H9 (cell line): Measurements from ENCODE around the gene HEPH. TPM values are rescaled to one million over a fixed set of nuclear protein-coding genes. Genes with fewer than 3 reads are reported as not detected.

Source experiments
- DNase-seq: peaks from one replicate; pipeline ENCODE4 v3.0.0-alpha.2; 2017
- H2AFZ ChIP-seq: one replicate; pipeline ENCODE4 v1.6.1; 2013; ENCODE audit warnings: mild to moderate bottlenecking, low read length, control low read depth, moderate library complexity
- H2AK5ac ChIP-seq: 2 replicates; pipeline ENCODE4 v1.6.1; 2013; ENCODE audit warnings: low read length, control low read depth, mixed read lengths; ENCODE audit not compliant: insufficient read length
- H2BK120ac ChIP-seq: one replicate; pipeline ENCODE4 v1.6.1; 2013; ENCODE audit warnings: low read depth, mild to moderate bottlenecking, low read length, control low read depth, inconsistent platforms; ENCODE audit not compliant: poor library complexity, severe bottlenecking
- H2BK12ac ChIP-seq: 2 replicates; pipeline ENCODE4 v1.6.1; 2013; ENCODE audit warnings: low read length, control low read depth, mixed read lengths, low read depth; ENCODE audit not compliant: insufficient read length
- H2BK15ac ChIP-seq: 2 replicates; pipeline ENCODE4 v1.6.1; 2013; ENCODE audit warnings: low read depth, low read length, control low read depth
- H2BK20ac ChIP-seq: one replicate; pipeline ENCODE4 v1.6.1; 2013; ENCODE audit warnings: low read depth, mild to moderate bottlenecking, low read length, control low read depth, inconsistent platforms; ENCODE audit not compliant: poor library complexity, severe bottlenecking
- H2BK5ac ChIP-seq: 2 replicates; pipeline ENCODE4 v1.6.1; 2013; ENCODE audit warnings: low read length, control low read depth, mixed read lengths; ENCODE audit not compliant: insufficient read length
- H3K14ac ChIP-seq: 2 replicates; pipeline ENCODE4 v1.6.1; 2013; ENCODE audit warnings: low read length, control low read depth; ENCODE audit not compliant: insufficient read depth
- H3K18ac ChIP-seq: 2 replicates; pipeline ENCODE4 v1.6.1; 2013; ENCODE audit warnings: low read depth, mild to moderate bottlenecking, mixed read lengths, low read length, control low read depth; ENCODE audit not compliant: insufficient read length
- H3K23ac ChIP-seq: 2 replicates; pipeline ENCODE4 v1.6.1; 2013; ENCODE audit warnings: low read length, control low read depth, mixed read lengths, low read depth; ENCODE audit not compliant: insufficient read length
- H3K23me2 ChIP-seq: 2 replicates; pipeline ENCODE4 v1.6.1; 2013; ENCODE audit warnings: low read depth, mild to moderate bottlenecking, mixed read lengths, low read length, control low read depth; ENCODE audit not compliant: insufficient read length, poor library complexity, severe bottlenecking
- H3K27ac ChIP-seq: 2 replicates; pipeline ENCODE4 v1.5.1; 2013; ENCODE audit warnings: low read length, control low read depth, mixed read lengths, low read depth; ENCODE audit not compliant: insufficient read length
- H3K27me3 ChIP-seq: 2 replicates; pipeline ENCODE4 v1.6.1; 2013; ENCODE audit warnings: low read length, control low read depth, inconsistent platforms; ENCODE audit not compliant: insufficient read depth
- H3K4ac ChIP-seq: 2 replicates; pipeline ENCODE4 v1.6.1; 2013; ENCODE audit warnings: low read depth, mild to moderate bottlenecking, control low read depth, inconsistent platforms, low read length, moderate library complexity
- H3K4me1 ChIP-seq: 2 replicates; pipeline ENCODE4 v1.6.1; 2013; ENCODE audit warnings: low read length, control low read depth, inconsistent platforms; ENCODE audit not compliant: insufficient read depth
- H3K4me2 ChIP-seq: 2 replicates; pipeline ENCODE4 v1.6.1; 2013; ENCODE audit warnings: low read length, control low read depth, mixed read lengths; ENCODE audit not compliant: insufficient read length, insufficient read depth
- H3K56ac ChIP-seq: 2 replicates; pipeline ENCODE4 v1.6.1; 2013; ENCODE audit warnings: low read depth, mild to moderate bottlenecking, mixed read lengths, low read length, control low read depth; ENCODE audit not compliant: insufficient read length
- H3K79me1 ChIP-seq: 2 replicates; pipeline ENCODE4 v1.6.1; 2013; ENCODE audit warnings: low read depth, mild to moderate bottlenecking, moderate library complexity, low read length, control low read depth, inconsistent platforms; ENCODE audit not compliant: insufficient read depth, poor library complexity, severe bottlenecking
- H3K79me2 ChIP-seq: 2 replicates; pipeline ENCODE4 v1.6.1; 2013; ENCODE audit warnings: low read length, control low read depth, inconsistent platforms; ENCODE audit not compliant: insufficient read depth
- H3K9ac ChIP-seq: 2 replicates; pipeline ENCODE4 v1.6.1; 2013; ENCODE audit warnings: low read length, control low read depth, mixed read lengths; ENCODE audit not compliant: insufficient read length; ENCODE audit errors: extremely low read depth
- H3K9me3 ChIP-seq: one replicate; pipeline ENCODE4 v1.6.1; 2013; ENCODE audit warnings: low read depth, low read length, inconsistent platforms; ENCODE audit not compliant: control insufficient read depth
- H3T11ph ChIP-seq: one replicate; pipeline ENCODE4 v1.6.1; 2013; ENCODE audit warnings: mild to moderate bottlenecking, low read length, control low read depth, inconsistent platforms
- H4K20me1 ChIP-seq: one replicate; pipeline ENCODE4 v1.6.1; 2013; ENCODE audit not compliant: control insufficient read depth, insufficient read length, insufficient read depth
- H4K5ac ChIP-seq: 2 replicates; pipeline ENCODE4 v1.6.1; 2013; ENCODE audit warnings: low read depth, mild to moderate bottlenecking, mixed read lengths, low read length, control low read depth; ENCODE audit not compliant: insufficient read length
- H4K8ac ChIP-seq: replicated peaks from 2 replicates; pipeline ENCODE4 v1.6.1; 2013; ENCODE audit warnings: low read length, control low read depth, mixed read lengths, low read depth; ENCODE audit not compliant: insufficient read length
- H4K91ac ChIP-seq: 2 replicates; pipeline ENCODE4 v1.6.1; 2013; ENCODE audit warnings: low read depth, mild to moderate bottlenecking, moderate library complexity, mixed read lengths, low read length, control low read depth; ENCODE audit not compliant: insufficient read length
- H3K27ac Mint-ChIP-seq, 3 experiments: 2 replicates in 2 of 3; 3 replicates in 1 of 3; pipeline ENCODE4 v1.8.0; 2020 to 2021; ENCODE audit warnings: mixed read lengths in 3 of 3, mild to moderate bottlenecking in 1 of 3, moderate library complexity in 1 of 3
- H3K27me3 Mint-ChIP-seq: 2 replicates; pipeline ENCODE4 v1.8.0; 2021; ENCODE audit warnings: low read depth, mild to moderate bottlenecking, moderate library complexity, mixed read lengths
- H3K36me3 Mint-ChIP-seq, 3 experiments: 2 replicates in 2 of 3; 3 replicates in 1 of 3; pipeline ENCODE4 v1.8.0; 2020 to 2021; ENCODE audit warnings: low read depth in 3 of 3, mixed read lengths in 3 of 3; ENCODE audit not compliant: insufficient read depth in 1 of 3
- H3K4me1 Mint-ChIP-seq, 2 experiments: 2 replicates each; pipeline ENCODE4 v1.8.0; 2020; ENCODE audit warnings: mixed read lengths in 2 of 2
- H3K4me3 Mint-ChIP-seq, 2 experiments: 2 replicates in 1 of 2; 3 replicates in 1 of 2; pipeline ENCODE4 v1.8.0; 2020 to 2021; ENCODE audit warnings: mild to moderate bottlenecking in 2 of 2, mixed read lengths in 2 of 2, moderate library complexity in 1 of 2
- H3K9me3 Mint-ChIP-seq, 2 experiments: 2 replicates in 1 of 2; 3 replicates in 1 of 2; pipeline ENCODE4 v1.8.0; 2020; ENCODE audit warnings: mild to moderate bottlenecking in 2 of 2, mixed read lengths in 2 of 2, moderate library complexity in 1 of 2
- CTCF ChIP-seq: fragments of 200-600 bp; sonication (generic); conservative IDR thresholded peaks from 3 replicates; pipeline ENCODE4 v1.8.0; 2021; ENCODE audit warnings: antibody characterized with exemption, mild to moderate bottlenecking
- total RNA-seq: library from RNA; stranded (reverse); gene quantifications from 2 replicates; pipeline ENCODE4 v1.2.1, GENCODE V29; 2021

Gene HEPH
- total RNA-seq, 1 experiment from 2014 or later = 60.6 TPM

GRCh38 chrX:66262807-66263206, 98.8 kb downstream of the HEPH start:
- H4K5ac ChIP-seq = no peak overlapping the region
- H3K27ac ChIP-seq = no peak overlapping the region
- no peak overlapping the region for H2BK20ac ChIP-seq
- peaks cover 41% of the 10 kb centered on the region for H3K9me3 ChIP-seq
- no peak overlapping the region for H3K4ac ChIP-seq
- H3K14ac ChIP-seq = no peak overlapping the region
- no peaks in the 10 kb centered on the region for H4K20me1 ChIP-seq
- H3T11ph ChIP-seq = no peak overlapping the region
- H3K4me1 Mint-ChIP-seq = no peaks in the 10 kb centered on the region
- no peak overlapping the region for H3K4me2 ChIP-seq
- no peak overlapping the region for H3K4me3 Mint-ChIP-seq
- H2BK15ac ChIP-seq = no peak overlapping the region
- no peaks in the 10 kb centered on the region for H3K79me1 ChIP-seq
- no peak overlapping the region for H3K18ac ChIP-seq
- H4K91ac ChIP-seq = no peak overlapping the region
- H3K56ac ChIP-seq = no peak overlapping the region
- H3K9ac ChIP-seq = no peak overlapping the region
- H3K36me3 Mint-ChIP-seq = peaks cover 50 to 77% (median 64%) of the 10 kb centered on the region in 3 experiments
- no peak overlapping the region for H2BK120ac ChIP-seq
- no peak overlapping the region for H4K8ac ChIP-seq
- no peaks in the 10 kb centered on the region for H3K79me2 ChIP-seq
- H3K27ac Mint-ChIP-seq = no peak overlapping the region
- TF ChIP-seq CTCF = no peak
- H3K27me3 Mint-ChIP-seq = no peaks in the 10 kb centered on the region
- no peak overlapping the region for H3K23ac ChIP-seq
- no peaks in the 10 kb centered on the region for H3K23me2 ChIP-seq
- H2AK5ac ChIP-seq = no peak overlapping the region
- peaks cover 59 to 66% of the 10 kb centered on the region in 2 experiments for H3K9me3 Mint-ChIP-seq
- H2BK5ac ChIP-seq = no peak overlapping the region
- H2BK12ac ChIP-seq = no peak overlapping the region
- no peak for DNase-seq
- no peak overlapping the region for H2AFZ ChIP-seq
- no peaks in the 10 kb centered on the region for H3K27me3 ChIP-seq
- H3K4me1 ChIP-seq = no peaks in the 10 kb centered on the region

Other genes with a start within 250 kb of the HEPH start
- gene VSIG4, start 124.2 kb upstream of the HEPH start, total RNA-seq = not detected in 2 replicates